HG03159 (cell line): ENCODE measurements around the gene TMEM238.
"Not testable (repeated sequence)": the region's sequence is repeated elsewhere in the genome, so short reads cannot be mapped to it uniquely, and the experiment has no call there.

Experiments used
- ATAC-seq: cut with Tn5 transposase; IDR thresholded peaks from one replicate; pipeline ENCODE4 v1.9.1; 2021; ENCODE audit warnings: mild to moderate bottlenecking, moderate library complexity; ENCODE audit not compliant: unreplicated experiment

TMEM238 gene, protein sequence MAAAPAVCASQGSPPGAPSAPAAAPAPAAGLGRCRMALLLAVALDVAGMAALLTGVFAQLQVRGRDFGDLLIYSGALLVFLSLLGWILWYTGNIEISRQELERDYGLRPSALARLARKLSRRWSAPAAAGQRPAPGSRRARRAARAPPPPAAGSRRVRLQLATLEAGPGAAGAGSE

GRCh38 chr19:55384131-55384919, at the start of gene TMEM238:
TMEM238 (minus strand) TSS chr19:55384292; CDS start chr19:55384259, 33 bp downstream.
- ATAC-seq: no peak

GRCh38 chr19:55433292-55433691, 49.2 kb upstream of the TMEM238 start:
- ATAC-seq: no peak

DNA sequence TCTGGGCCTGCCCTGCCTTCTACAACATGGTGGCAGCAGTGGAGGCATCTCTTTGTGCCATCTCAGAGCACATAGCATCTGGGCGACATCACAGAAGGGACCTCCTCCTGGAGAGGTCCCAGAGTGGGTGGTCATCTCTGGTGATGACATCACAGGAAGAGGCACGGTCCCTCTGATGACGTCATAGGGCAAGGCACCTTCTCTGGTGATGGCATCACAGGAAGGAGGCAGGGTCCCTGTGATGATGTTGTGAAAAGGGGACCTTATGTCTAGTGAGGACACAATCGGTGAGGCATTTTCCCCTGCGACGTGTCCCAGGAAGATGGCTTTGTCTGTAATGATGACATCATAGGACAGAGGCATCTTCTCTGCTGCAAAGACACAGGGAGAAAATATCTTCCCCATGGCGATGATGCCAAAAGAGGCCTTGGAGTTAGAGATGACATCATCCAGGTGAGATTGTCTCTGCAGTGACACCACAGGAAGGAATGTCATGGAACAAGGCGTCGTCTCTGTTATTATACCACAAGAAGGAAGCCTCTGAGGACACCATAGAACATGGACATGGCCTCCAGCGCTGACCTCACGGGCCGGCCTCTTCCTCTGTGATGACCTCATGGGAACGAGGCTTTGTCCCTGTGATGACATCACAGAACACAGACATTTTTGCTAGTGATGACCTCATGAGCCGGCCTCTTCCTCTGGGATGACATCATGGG, 48.3 kb upstream of the TMEM238 start:
- ATAC-seq: no peak

- no peak for ATAC-seq
Measured at GRCh38 chr19:55431183-55431582, 47.1 kb upstream of the TMEM238 start.

DNA sequence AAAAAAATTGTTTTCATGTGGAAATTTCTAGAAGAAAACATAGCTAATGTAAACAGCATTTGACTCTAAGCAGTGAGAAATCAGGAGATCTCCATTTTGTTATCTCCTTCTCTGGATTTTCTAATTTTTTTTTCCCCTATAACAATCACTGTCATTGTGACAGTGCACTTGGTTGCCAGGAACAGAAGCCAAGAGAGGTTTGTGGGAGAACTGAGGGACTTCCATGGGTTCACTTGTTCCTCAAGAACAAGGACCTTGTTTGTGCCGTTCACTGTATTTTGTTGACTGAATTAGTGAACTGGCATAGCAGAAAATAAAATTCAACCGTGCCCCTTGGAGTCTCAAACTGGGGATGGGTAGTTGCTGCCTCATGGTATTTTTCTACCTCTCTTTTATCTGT, 42.0 kb upstream of the TMEM238 start:
- ATAC-seq: no peak

DNA sequence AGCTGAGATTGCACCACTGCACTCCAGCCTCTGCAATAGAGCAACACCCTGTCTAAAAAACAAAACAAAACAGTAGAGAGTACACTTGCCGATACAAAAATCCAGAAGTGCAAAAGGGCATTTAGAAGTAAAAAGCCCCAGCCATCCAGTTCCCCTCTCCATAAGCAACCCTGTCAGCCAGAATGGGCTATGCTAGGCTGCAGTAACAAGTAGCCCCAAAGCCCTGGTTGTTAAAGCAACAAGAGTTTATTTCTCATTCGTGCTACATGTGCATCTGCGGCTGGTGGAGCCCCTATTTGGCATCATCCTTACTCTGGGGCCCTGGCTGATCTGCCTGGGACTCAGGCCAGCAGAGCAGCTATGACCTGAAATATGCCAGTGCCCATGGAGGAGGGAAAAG, 40.4 kb upstream of the TMEM238 start:
- ATAC-seq: no peak

DNA sequence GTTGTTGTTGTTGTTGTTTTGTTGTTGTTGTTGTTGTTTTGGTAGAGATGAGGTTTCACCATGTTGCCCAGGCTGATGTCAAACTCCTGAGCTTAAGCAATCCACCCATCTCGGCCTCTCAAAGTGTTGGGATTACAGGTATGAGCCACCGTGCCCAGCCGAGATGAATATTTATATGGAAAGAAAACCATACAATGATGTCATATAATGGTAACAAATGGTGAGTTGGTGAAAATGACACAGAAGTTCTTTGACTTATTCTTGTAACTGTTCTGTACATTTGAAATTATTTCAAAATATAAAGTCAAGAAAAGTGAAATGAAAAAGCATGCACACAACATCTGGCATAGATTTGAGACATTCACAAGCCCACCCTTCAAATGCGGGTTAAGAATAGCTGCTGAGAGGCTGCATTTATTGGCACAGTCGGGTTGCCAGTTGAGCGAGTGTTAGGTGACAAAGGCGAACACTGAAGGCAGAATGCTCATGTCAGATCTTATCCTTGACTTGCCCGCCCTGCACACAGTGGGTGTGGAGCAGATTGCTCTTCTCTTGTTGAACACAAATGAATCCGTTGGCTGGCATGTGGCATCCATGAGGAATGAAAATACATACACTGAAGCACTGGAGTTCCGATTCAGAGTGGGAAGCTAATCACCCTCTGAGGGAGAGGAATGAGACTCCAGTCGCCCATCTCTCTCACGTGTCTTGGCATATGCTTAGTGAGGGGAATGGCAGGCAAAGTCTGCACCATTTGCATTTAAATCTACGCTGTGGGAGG, 39.3 kb upstream of the TMEM238 start:
- ATAC-seq: no peak

- not testable (repeated sequence) for ATAC-seq
Measured at GRCh38 chr19:55421281-55421680, 37.2 kb upstream of the TMEM238 start.

- ATAC-seq: no peak
Measured at GRCh38 chr19:55419624-55420236, 35.6 kb upstream of the TMEM238 start.

DNA sequence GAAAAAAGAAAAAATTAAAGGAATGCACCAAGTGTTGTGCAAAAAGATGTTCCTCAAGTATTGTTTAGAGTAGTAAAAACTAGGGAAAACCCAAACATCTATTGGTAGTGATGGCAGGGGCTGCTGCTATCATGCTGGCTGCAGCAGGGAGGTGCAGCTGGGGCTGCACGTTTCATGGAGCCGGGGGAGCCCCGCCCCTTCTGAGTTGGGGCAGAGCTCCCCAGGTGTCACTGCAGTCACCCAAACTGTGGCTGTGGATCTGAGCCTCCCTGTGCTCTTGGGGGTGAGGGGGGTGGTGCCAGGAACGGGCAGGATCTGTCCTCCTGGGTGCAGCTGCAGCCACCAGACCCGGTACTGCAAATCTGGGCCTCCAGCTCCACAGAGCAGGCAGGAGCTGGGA, 35.0 kb upstream of the TMEM238 start:
- no peak for ATAC-seq

GRCh38 chr19:55418185-55418584, 34.1 kb upstream of the TMEM238 start:
- no peak for ATAC-seq

- no peak for ATAC-seq
Measured at GRCh38 chr19:55410168-55410567, 26.1 kb upstream of the TMEM238 start.

DNA sequence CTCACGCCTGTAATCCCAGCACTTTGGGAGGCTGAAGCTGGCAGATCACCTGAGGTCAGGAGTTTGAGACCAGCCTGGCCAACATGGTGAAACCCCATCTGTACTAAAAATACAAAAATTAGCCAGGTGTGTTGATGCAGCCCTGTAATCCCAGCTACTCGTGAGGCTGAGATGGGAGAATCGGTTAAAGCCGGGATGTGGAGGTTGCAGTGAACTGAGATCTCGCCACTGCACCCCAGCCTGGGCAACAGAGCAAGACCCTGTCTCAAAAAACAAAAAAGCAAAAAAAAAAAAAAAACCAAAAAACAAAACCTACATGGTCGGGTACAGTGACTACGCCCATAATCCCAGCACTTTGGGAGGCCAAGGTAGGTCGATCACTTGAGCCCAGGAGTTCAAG, 25.1 kb upstream of the TMEM238 start:
- ATAC-seq: not testable (repeated sequence)

DNA sequence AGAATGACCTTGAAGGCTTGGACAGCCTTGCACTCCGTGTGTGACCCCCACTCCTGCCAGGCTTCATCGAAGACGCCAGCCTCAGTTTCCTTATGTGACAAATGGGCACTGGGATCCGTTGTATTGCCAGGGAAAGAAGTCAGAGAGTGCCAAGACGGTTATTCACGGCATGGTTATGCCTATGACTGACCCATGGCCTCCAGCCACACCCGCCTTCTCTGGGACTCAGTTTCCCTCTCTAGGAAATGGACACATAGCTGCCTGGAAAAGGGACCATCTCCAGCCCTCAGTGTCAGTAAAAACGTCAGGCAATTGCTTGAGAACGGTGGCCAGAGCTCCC, 24.4 kb upstream of the TMEM238 start:
- ATAC-seq: no peak

DNA sequence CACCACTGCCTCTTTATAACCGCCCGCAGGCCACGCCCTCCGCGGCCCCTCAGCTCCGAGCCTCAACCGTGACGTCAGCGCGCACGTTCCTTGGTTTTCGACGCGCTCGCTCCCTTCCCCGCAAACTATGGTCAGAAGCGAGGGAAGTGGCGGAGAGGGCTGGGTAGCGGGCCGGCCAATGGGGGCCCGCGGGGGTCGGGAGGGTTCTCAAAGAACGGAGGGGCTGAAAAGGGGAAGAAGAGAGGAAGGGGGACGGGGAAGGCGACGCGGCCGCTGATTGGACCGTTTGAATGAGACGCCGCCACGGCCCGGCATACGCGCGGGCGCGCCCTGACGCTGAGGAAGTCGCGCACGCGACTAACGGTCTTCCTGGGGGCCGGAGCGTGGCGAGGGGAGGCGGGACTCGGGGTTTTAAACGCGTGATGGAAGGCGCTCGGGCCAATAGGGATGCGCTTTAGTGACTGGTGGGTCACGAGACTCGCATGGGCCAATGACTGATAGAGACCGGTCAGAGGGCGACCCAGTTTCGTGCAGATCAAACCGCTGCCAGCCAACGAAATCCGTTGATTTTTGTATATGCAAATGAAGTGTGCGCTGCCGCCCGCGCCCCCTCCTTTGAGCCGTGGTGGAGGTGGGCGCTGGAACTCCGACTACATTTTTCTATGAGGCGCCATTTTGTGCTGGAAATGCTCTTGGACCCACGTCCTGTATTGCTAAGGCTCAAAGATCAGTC, 23.9 kb upstream of the TMEM238 start:
- ATAC-seq: peak; percentile 82

GRCh38 chr19:55407550-55407799, 23.4 kb upstream of the TMEM238 start, which contains the start of gene UBE2S:
UBE2S (minus strand) TSS chr19:55407788; CDS start chr19:55407589, 199 bp downstream.
- not testable (repeated sequence) for ATAC-seq

GRCh38 chr19:55406826-55407549, 22.9 kb upstream of the TMEM238 start:
- ATAC-seq: peak; percentile 14

DNA sequence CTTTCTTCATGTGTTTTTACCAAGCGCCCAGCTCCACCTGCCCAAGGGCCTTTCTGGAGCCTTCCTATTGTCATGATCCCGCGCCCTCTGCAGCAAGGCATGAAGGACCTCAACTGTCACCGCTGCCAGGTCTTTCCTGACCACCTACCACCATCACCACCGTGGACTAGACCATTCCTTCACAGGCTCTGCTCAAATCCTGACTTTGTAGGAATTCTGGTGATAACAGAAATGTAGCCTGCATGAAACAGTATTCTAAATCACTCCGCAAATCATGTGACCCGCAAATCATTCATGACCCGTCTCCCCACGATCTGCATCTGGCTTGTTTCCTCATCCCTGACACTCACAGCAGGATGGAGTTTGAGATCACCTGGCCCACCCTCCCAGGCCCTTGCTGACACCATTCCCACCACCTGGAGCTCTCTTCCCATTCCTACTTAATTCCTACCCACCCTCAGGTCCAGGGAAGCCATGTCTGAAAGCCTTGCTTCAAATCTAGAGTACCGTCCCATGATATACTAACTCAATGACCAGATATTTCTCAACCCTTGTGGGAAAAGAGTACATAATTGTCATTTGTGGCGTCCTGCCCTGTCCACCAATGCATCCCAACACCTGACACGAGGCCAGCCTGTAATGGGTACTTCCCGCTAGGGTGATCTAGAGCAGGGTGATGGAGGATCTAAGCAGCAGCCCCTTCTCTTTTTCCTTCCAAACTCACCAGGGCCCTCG, 22.2 kb upstream of the TMEM238 start:
- ATAC-seq: no peak

DNA sequence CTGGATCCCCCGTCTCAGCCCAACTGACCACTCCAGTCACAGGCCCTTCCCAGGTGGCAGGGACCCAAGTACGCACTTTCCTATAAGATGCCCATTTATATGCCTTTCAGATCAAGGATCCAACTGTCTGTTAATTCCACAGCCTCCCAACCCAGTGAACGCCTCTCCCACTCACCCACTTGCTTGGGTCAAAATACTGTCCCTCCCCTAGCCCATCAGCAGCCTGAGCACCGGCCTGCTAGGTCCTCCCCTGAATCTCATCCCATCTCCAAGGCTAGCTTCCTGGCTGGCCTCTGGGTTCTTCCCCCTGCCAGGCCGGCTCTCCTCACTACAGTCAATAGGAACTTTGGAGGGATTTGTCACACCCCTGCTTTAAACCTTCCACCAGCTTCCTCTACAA, 21.5 kb upstream of the TMEM238 start:
- ATAC-seq: no peak
